ENCODE results near the gene HSPB1. TPM values are rescaled to one million over a fixed set of nuclear protein-coding genes. Genes with fewer than 3 reads are reported as not detected.

The HSPB1 gene
- total RNA-seq, 1 experiment from 2014 or later, result 202 TPM

- no peak for TF ChIP-seq GRHL2 (CRISPR knock-in tag; IDR thresholded peaks at IDR 0.05; ENCODE audit: insufficient replicate concordance, severe bottlenecking)
Measured at GRCh38 chr7:76254781-76255180, 47.7 kb upstream of the HSPB1 start (continued).

GRCh38 chr7:76257973-76258372, 44.5 kb upstream of the HSPB1 start:
- POLR2A ChIA-PET, result no interaction called here
- no peaks in the 10 kb centered on the region for H3K9me3 Mint-ChIP-seq
- H3K27ac Mint-ChIP-seq, result no peak overlapping the region; the same call in 1 of the 2 replicates
- CTCF ChIA-PET, result interaction anchor here (0.7 to 1.3 kb wide), 4 partner anchors 33 to 80 kb away, joined by 4 to 7 read pairs (median 4); no protein-coding TSS in a partner anchor
- ATAC-seq (no peak), DNase-seq (ENCODE audit: low spot score) (peak; percentile 45)
- H3K4me1 Mint-ChIP-seq, result peaks cover 29% of the 10 kb centered on the region
- peaks cover 11% of the 10 kb centered on the region for H3K36me3 Mint-ChIP-seq
- TF ChIP-seq PRDM15 (CRISPR knock-in tag; IDR thresholded peaks at IDR 0.05), result no peak
- peak overlapping the region; percentile 67 for H3K4me3 Mint-ChIP-seq
- H3K27me3 Mint-ChIP-seq (ENCODE audit: low read depth), result no peaks in the 10 kb centered on the region; the same call in 1 of the 2 replicates

GRCh38 chr7:76259124-76260093, 43.1 kb upstream of the HSPB1 start:
- ATAC-seq (peak; percentile 2; the same call in 1 of the 2 replicates), DNase-seq (ENCODE audit: low spot score) (peak; percentile 46)
- no peaks in the 10 kb centered on the region for H3K9me3 Mint-ChIP-seq
- TF ChIP-seq ZNF121 (CRISPR knock-in tag; IDR thresholded peaks at IDR 0.05) (peak; percentile 70; the same call in 1 of the 2 replicates), CTCF (IDR thresholded peaks at IDR 0.05) (no peak), FOXP1 (CRISPR knock-in tag; IDR thresholded peaks at IDR 0.05; ENCODE audit: borderline replicate concordance) (peak; percentile 40; the same call in 1 of the 2 replicates), RELA (CRISPR knock-in tag; IDR thresholded peaks at IDR 0.05; ENCODE audit: borderline replicate concordance) (no peak)
- H3K4me3 Mint-ChIP-seq, result peak overlapping the region; percentile 67
- H3K36me3 Mint-ChIP-seq, result peaks cover 11% of the 10 kb centered on the region
- ChIA-PET CTCF (interaction anchor here (0.6 to 6.0 kb wide), 14 partner anchors 9 to 239 kb away, joined by 3 to 103 read pairs (median 5); partner anchors contain the start of gene SRRM3), POLR2A (interaction anchor here (0.7 to 2.3 kb wide), 7 partner anchors 9 to 117 kb away, joined by 3 to 19 read pairs (median 7); no protein-coding TSS in a partner anchor)
- H3K4me1 Mint-ChIP-seq, result peaks cover 33% of the 10 kb centered on the region
- H3K27me3 Mint-ChIP-seq (ENCODE audit: low read depth), result no peaks in the 10 kb centered on the region; the same call in 1 of the 2 replicates
- H3K27ac Mint-ChIP-seq, result no peak overlapping the region

GRCh38 chr7:76260171-76260703, 42.2 kb upstream of the HSPB1 start:
- no peaks in the 10 kb centered on the region for H3K9me3 Mint-ChIP-seq
- no peaks in the 10 kb centered on the region; the same call in 1 of the 2 replicates for H3K27me3 Mint-ChIP-seq (ENCODE audit: low read depth)
- POLR2A ChIA-PET, result interaction anchor here (0.5 to 2.3 kb wide), 10 partner anchors 8 to 1590 kb away, joined by 3 to 19 read pairs (median 6); no protein-coding TSS in a partner anchor
- peak overlapping the region; percentile 67 for H3K4me3 Mint-ChIP-seq
- CTCF ChIA-PET, result interaction anchor here (0.6 to 6.0 kb wide), 16 partner anchors 20 to 621 kb away, joined by 3 to 103 read pairs (median 5); partner anchors contain the start of gene SRRM3
- peaks cover 33% of the 10 kb centered on the region for H3K4me1 Mint-ChIP-seq
- DNase-seq (ENCODE audit: low spot score), result peak; percentile 98
- peak; percentile 88 for ATAC-seq
- H3K27ac Mint-ChIP-seq, result no peak overlapping the region
- H3K36me3 Mint-ChIP-seq, result peaks cover 11% of the 10 kb centered on the region
- no peak for TF ChIP-seq ATF2 (CRISPR knock-in tag; IDR thresholded peaks at IDR 0.05; ENCODE audit: borderline replicate concordance, low read depth)
- peak; percentile 66; the same call in 1 of the 2 replicates for TF ChIP-seq SP1 (CRISPR knock-in tag; conservative IDR thresholded peaks at IDR 0.05)

Data from WTC11 (cell line).